Stimulated activated effector memory CD8-positive, alpha-beta T cell treated with anti-CD3 and anti-CD28 coated beads, Interleukin-12 subunit alpha, Interleukin-12 subunit beta, amount 100 ng/mL, for 72 hours (primary cell): ENCODE data around the gene MYO18B.

ENCODE experiments used
- ATAC-seq: fragments of 150-1000 bp; cut with Tn5 transposase; 2 replicates; pipeline ENCODE4 v1.10.0; 2021
- DNase-seq, 2 donors: peaks; one replicate each; pipeline ENCODE4 v3.0.0; 2021 to 2022; ENCODE audit warnings: low spot score in 2 of 2
- H3K27ac Mint-ChIP-seq: one replicate; pipeline ENCODE4 v1.8.0; 2022; ENCODE audit warnings: mild to moderate bottlenecking, mixed read lengths
- H3K36me3 Mint-ChIP-seq: one replicate; pipeline ENCODE4 v1.8.0; 2022; ENCODE audit warnings: mild to moderate bottlenecking, mixed read lengths
- H3K4me1 Mint-ChIP-seq: one replicate; pipeline ENCODE4 v1.8.0; 2022; ENCODE audit warnings: mixed read lengths
- H3K4me3 Mint-ChIP-seq: one replicate; pipeline ENCODE4 v1.8.0; 2022; ENCODE audit warnings: mild to moderate bottlenecking, mixed read lengths
- H3K9me3 Mint-ChIP-seq: one replicate; pipeline ENCODE4 v1.8.0; 2022; ENCODE audit warnings: mixed read lengths

The MYO18B gene

DNA sequence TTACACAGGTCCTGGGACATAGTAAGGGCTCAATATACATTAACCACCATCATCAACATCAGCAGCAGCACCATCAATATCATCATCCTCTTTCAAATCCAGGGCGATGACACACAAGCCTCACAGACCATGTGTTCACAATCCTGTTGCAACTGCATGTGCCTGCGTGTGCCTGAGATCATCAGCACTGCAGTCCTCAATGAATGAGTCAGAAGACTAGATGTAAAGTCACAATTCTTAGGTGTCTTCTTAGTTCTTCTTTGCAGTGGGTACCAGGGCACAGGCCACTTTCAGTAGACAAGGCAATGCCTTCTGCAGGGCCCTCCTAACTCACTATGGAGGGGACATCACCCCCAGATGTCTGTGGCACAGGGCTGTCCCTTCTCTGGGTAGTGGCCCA is 111.1 kb downstream of the MYO18B start:
- DNase-seq, result no peak
- Mint-ChIP-seq H3K9me3 (no peaks in the 10 kb centered on the region), H3K4me1 (no peaks in the 10 kb centered on the region), H3K27ac (no peak overlapping the region), H3K4me3 (no peak overlapping the region), H3K36me3 (no peaks in the 10 kb centered on the region)
- peak; percentile 61 for ATAC-seq

DNA sequence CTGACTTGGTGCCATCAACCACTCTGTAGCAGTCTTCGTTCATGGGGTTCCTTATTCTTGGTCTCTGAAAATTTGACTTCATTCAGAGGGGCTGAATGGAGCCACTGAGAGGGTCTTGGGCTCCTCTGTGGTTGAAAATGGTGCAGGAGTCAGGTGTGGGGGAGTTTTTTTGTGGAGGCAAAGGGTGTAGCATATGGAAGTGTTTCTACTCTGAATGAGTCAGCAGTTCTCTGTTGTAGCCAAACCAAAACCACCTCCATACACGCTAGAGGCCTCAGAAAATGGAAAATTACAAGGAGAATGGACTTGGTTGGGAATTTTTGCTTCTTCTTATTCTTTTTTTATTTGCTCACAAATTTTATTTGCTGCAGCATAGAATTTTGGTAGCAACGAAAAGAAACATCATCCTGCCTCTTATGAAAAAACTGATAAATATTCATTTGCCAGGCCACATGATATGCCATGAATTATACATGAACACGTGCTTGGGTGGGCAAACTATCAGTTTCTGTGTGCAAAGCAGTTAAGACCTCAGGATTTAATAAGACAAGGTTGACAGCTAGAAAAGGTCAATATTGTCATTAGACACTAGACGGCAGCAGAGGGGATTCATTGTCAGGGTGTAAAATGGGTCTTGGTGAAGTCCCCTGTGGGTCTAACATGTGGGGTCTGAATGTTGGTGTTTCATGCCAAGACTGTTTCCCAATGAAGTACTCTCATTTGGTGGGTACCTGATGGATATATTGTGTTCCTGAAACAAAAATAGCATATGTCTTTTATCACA is 111.7 kb downstream of the MYO18B start:
- H3K4me3 Mint-ChIP-seq, result no peak overlapping the region
- H3K4me1 Mint-ChIP-seq, result no peaks in the 10 kb centered on the region
- no peak overlapping the region for H3K27ac Mint-ChIP-seq
- H3K36me3 Mint-ChIP-seq, result no peaks in the 10 kb centered on the region
- DNase-seq (no peak), ATAC-seq (no peak)
- no peaks in the 10 kb centered on the region for H3K9me3 Mint-ChIP-seq

DNA sequence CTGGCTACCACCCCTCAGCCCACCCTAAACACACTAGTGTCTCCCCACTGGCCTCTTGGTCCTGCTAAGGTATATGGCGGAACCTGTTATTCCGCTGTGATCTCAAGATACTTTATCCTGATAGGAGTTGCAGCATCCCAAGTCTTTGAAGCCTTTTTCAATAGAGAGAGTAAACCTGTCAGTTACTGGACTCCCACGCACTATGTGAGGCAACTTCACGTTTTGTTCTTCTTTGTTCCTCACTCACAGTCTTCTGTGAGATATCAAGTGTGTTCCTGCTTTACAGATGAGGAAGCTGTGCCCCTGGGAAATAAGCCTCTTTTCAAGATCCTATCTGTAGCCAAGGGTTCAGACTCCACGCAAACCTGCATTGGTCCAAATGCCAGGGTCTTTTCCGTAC is 127.8 kb downstream of the MYO18B start:
- ATAC-seq (no peak), DNase-seq (no peak)
- Mint-ChIP-seq H3K27ac (no peak overlapping the region), H3K9me3 (no peaks in the 10 kb centered on the region), H3K4me1 (no peaks in the 10 kb centered on the region), H3K36me3 (peaks cover 5% of the 10 kb centered on the region), H3K4me3 (no peak overlapping the region)

DNA sequence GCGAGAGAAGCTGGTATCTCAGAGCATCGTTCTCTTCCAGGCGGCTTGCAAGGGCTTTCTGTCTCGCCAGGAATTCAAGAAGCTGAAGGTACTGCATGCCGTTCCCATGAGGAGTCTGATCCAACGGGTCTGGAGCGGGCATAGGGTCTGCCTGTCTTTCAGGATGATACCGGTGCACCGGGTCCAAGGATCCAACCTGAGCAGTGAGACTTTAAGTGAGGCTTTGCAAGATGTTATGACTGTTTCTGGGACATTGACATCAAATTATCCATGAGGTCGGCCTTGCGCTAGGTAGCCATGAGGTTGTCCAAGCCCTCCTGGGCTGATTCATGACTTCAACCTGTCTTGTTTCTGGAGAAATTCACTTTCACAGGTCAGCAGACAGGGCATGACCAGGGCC is 132.3 kb downstream of the MYO18B start:
- no peak for ATAC-seq
- H3K36me3 Mint-ChIP-seq, result no peaks in the 10 kb centered on the region
- H3K9me3 Mint-ChIP-seq, result no peaks in the 10 kb centered on the region
- no peak overlapping the region for H3K4me3 Mint-ChIP-seq
- DNase-seq, result no peak
- H3K4me1 Mint-ChIP-seq, result no peaks in the 10 kb centered on the region
- H3K27ac Mint-ChIP-seq, result no peak overlapping the region

DNA sequence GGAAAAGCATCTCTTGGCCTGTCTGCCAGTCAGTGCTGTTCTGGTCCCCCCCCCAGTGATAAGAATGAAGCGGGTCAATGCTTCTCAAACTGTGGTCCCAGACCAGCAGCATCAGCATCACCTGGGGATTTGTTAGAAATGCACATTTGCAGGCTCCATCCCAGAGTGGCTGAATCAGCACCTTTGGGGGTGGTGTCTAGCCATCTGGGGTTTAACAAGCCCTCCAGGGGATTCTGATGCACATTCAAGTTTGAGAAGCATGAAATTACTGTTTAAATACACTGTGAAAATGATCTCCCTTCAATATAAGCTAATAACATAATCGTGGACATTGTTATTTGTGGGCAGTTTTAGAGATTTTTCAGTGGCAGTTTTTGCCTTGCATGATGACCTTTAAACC is 133.5 kb downstream of the MYO18B start:
- DNase-seq (no peak), ATAC-seq (no peak)
- Mint-ChIP-seq H3K9me3 (no peaks in the 10 kb centered on the region), H3K36me3 (no peaks in the 10 kb centered on the region), H3K4me1 (no peaks in the 10 kb centered on the region), H3K27ac (no peak overlapping the region), H3K4me3 (no peak overlapping the region)

DNA sequence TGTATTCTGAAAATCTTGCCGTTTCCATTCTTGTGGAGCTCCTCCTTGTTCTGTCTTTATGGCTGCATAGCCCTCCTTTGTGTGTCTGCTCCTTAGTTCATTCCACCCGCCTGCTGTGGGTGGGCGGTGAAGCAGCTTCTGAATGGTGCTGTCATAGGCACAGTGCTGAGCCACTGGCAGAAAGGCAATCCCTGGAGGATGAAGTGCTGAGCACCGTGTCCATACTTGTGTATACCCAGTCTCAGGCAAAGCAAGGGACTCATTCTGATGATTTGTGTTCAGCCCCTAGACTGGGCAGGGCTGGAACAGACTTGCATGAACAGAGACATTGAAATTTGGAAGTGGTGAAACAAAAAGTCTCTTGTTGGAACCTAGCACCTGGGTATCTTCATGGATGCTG is 134.9 kb downstream of the MYO18B start:
- H3K4me1 Mint-ChIP-seq, result no peaks in the 10 kb centered on the region
- no peaks in the 10 kb centered on the region for H3K9me3 Mint-ChIP-seq
- no peak overlapping the region for H3K27ac Mint-ChIP-seq
- no peak overlapping the region for H3K4me3 Mint-ChIP-seq
- H3K36me3 Mint-ChIP-seq, result no peaks in the 10 kb centered on the region
- DNase-seq (no peak), ATAC-seq (no peak)

DNA sequence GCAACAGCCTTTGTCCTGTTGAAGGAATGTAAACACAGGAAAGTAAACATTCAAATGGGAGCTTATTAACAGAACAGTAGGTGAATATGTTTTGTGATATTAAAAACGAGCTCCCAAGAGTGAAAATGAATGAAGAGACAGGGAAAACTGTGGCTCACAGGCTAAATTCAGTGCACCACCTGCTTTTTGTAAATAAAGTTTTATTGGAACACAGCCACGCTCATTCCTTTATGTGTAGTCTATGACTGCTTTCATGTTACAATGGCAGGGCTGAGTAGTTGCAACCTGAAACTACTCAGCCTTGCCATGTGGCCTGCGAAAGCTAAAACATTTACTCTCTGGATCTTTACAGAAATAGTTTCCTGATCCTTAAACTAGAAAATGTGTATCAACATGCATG is 136.9 kb downstream of the MYO18B start:
- no peak overlapping the region for H3K27ac Mint-ChIP-seq
- H3K9me3 Mint-ChIP-seq, result no peaks in the 10 kb centered on the region
- H3K4me3 Mint-ChIP-seq, result no peak overlapping the region
- ATAC-seq (no peak), DNase-seq (no peak)
- H3K36me3 Mint-ChIP-seq, result no peaks in the 10 kb centered on the region
- H3K4me1 Mint-ChIP-seq, result no peaks in the 10 kb centered on the region

DNA sequence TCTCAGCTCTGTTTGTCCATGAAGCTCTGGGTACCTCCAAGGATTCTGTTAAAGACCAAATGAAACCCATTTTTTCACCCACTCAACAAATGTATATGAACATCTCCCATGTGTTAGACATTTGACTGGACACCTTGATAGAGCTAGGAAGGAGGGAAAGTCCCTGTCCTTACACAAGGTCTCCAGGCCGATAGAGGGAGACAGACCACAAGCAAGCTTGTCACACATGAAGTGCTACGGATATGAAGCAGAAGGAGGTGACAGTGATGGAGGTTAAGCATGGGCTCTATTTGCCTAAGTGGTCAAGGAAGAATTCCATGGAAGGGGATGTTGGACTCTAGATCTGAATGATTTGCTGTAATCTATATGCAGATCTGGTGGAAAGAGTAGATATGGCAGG is 138.5 kb downstream of the MYO18B start:
- DNase-seq (no peak), ATAC-seq (no peak)
- Mint-ChIP-seq H3K27ac (no peak overlapping the region), H3K4me3 (no peak overlapping the region), H3K9me3 (no peaks in the 10 kb centered on the region), H3K36me3 (no peaks in the 10 kb centered on the region), H3K4me1 (no peaks in the 10 kb centered on the region)

DNA sequence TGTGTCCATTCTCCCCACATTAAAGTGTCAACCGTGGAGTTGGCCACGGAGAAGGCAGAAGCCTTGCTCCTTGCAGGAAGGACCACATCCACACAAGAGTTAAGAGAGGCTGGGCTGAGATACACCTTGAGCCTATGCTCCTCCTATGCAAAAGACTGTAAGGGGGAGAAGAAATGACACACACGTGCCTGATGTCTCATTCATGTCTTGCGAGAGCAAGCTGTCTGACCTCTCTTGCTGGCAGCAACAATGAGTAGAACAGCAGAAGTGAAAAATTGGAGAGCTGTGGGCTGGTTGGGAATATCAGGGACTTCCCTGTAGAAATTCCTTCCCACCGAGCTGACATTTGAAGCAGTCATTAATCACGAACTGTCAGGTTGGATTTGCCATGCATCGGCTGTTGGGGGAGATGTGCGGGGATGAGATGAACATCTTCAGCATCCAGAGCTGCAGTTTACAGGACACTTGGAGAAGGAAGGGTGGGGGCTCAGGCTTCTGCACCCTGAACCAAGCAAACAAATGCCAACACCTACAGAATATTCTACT is 139.3 kb downstream of the MYO18B start:
- H3K27ac Mint-ChIP-seq, result no peak overlapping the region
- H3K9me3 Mint-ChIP-seq, result no peaks in the 10 kb centered on the region
- ATAC-seq (no peak), DNase-seq (no peak)
- no peak overlapping the region for H3K4me3 Mint-ChIP-seq
- no peaks in the 10 kb centered on the region for H3K36me3 Mint-ChIP-seq
- H3K4me1 Mint-ChIP-seq, result no peaks in the 10 kb centered on the region

DNA sequence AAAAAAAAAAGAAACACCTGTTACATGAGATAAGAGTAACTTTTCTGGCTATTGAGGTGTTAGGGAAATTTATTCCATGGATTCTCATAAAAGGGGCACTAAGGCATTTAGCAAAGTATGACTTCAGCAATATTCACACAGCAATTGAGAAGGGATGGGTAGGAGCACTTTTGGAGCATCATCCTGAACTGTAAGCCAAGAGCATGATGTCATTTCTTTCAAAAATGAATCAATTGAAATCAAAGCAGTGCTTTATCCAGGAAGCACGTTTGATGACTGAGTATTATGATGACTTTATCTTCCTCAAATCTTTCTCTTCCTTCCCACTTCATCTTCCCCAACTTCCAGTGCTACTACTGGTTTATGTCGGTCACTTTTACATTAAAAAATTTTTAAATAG is 140.4 kb downstream of the MYO18B start:
- Mint-ChIP-seq H3K27ac (no peak overlapping the region), H3K9me3 (no peaks in the 10 kb centered on the region), H3K4me1 (no peaks in the 10 kb centered on the region), H3K4me3 (no peak overlapping the region), H3K36me3 (no peaks in the 10 kb centered on the region)
- no peak for DNase-seq
- ATAC-seq, result no peak

DNA sequence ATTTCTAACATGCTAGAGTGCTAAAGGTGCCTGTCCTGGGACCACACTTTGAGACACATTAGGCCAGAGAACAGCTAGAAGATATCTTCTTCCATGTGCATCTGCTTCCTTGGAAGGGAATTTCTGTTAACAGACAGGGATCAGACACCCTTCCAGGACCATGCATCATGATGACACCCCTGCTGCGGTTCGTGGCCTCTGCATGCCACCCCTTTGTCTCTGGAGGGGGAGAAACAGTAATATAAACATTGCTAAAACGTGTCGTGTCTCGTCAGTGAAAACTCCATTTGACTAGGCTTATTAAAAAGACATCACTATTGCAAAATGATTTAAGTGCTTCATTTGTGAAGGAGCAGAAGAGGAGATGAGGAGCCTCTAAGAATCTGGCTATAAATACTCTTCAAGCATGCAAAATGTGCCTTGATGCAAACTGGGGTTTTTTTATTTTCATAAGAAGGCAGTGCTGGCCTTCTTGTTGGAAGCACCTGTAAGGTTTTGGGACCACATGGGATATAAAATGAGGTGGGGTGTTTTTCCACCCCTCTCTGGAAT is 141.6 kb downstream of the MYO18B start:
- Mint-ChIP-seq H3K27ac (no peak overlapping the region), H3K36me3 (no peaks in the 10 kb centered on the region), H3K9me3 (no peaks in the 10 kb centered on the region), H3K4me1 (no peaks in the 10 kb centered on the region), H3K4me3 (no peak overlapping the region)
- ATAC-seq (no peak), DNase-seq (no peak)

DNA sequence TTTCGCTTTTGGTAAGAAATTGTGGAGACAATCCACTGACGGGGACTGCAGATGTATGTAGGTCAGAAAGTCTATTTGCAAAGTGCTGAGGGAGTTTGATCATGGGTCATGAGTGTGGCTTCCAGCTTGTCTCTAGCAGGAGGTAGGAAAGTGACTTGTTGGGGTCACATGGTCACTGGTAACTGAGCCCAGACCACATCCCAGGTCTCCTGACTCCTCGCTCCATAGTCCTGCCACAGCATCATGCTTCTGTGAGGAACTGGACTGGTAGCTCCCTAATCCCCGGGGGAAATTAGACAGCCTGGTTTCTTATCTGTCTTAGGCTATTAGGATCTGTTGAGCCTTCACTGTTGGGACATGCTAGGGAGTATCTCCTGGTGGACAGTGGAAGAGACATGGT is 142.1 kb downstream of the MYO18B start:
- DNase-seq (no peak), ATAC-seq (no peak)
- Mint-ChIP-seq H3K4me3 (no peak overlapping the region), H3K36me3 (no peaks in the 10 kb centered on the region), H3K27ac (no peak overlapping the region), H3K4me1 (no peaks in the 10 kb centered on the region), H3K9me3 (no peaks in the 10 kb centered on the region)

DNA sequence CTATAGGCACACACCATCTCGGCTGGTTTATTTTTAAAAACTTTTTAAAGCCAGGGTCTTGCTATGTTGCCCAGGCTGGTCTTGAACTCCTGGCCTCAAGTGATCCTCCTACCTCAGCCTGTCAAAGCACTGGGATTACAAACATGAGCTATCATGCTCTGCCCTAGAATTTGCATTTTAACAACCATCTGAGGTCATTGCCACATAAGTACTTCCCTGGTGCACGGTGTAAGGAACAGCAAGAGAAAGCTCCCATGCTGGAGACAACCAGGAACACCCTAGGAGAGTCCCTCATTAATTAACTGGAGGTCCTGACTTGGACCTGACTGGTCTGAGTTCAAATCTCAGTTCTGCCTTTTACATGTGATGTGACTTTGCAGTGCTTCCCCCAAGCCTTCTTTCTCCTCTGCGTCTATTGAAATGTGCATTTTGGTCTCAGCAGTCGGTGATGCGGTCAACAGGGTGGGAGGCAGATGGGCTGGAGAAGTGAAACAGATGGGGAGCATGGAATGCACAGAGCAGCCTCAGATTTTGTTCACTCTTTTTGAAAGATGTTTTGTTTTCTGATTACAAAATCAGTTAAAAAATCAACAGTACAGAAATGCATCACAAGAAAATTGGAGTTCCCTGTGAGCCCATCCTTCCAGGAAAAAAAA is 146.5 kb downstream of the MYO18B start:
- no peak for DNase-seq
- no peak for ATAC-seq
- no peaks in the 10 kb centered on the region for H3K9me3 Mint-ChIP-seq
- no peak overlapping the region for H3K4me3 Mint-ChIP-seq
- H3K27ac Mint-ChIP-seq, result no peak overlapping the region
- no peaks in the 10 kb centered on the region for H3K4me1 Mint-ChIP-seq
- H3K36me3 Mint-ChIP-seq, result no peaks in the 10 kb centered on the region

DNA sequence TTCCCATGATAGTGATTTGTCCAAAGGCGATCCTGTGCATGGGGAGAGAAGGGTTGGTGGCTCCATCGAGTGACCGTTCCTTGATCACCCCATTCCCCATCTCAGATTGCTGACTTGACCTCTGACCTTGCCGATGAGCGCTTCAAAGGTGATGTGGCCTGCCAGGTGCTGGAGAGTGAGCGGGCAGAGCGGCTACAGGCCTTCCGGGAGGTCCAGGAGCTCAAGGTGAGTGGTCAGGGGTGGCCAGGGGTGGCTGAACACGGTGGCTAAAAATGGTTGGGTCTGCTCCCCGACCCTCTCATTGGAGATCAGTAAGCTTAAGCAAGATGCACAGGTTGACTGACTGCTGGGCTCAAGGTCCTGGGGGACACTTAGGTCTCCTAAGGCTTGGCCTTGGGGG is 148.7 kb downstream of the MYO18B start:
- no peak overlapping the region for H3K27ac Mint-ChIP-seq
- no peak for DNase-seq
- ATAC-seq, result no peak
- no peaks in the 10 kb centered on the region for H3K9me3 Mint-ChIP-seq
- H3K4me1 Mint-ChIP-seq, result no peaks in the 10 kb centered on the region
- H3K4me3 Mint-ChIP-seq, result no peak overlapping the region
- no peaks in the 10 kb centered on the region for H3K36me3 Mint-ChIP-seq

DNA sequence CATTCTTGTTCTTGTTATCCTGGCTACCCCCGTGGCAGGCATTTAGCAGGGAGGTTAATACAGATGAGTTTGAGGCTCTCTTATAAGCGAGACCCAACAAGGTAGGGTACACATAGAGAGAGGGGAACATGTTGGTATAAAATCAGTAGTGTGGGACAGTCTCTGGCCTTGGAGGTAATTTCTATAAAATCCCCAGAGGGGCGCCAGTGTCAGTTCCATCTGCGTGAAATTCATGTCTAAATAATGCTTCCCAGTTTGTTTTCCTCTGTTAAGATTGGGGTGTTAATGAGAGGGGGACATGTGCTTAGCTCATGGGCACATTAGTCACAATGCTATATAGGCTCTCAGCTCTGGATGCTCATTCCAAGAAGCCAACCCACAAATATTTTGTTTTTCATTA is 150.7 kb downstream of the MYO18B start:
- Mint-ChIP-seq H3K4me1 (no peaks in the 10 kb centered on the region), H3K36me3 (no peaks in the 10 kb centered on the region), H3K27ac (no peak overlapping the region), H3K9me3 (no peaks in the 10 kb centered on the region), H3K4me3 (no peak overlapping the region)
- no peak for ATAC-seq
- DNase-seq, result no peak

DNA sequence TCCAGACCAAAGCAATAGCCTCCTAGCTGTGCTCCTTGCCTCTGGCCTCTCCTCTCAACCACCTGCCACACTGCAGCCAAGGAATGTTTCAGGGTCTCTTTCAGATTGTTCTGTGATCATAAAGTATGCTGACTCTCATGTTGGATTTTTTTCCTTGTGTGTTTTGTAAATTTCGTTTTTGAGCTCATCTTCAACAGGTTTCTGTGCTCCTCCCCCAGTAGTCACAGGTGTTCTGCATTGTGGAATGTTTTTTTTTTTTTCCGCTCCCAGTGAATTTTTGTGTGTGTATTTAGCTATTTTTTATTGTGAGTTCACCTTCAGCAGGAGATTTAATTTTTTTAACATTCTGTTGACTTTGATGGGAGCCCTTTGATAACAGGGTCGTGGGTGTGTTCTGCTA is 153.7 kb downstream of the MYO18B start:
- ATAC-seq (no peak), DNase-seq (no peak)
- Mint-ChIP-seq H3K36me3 (no peaks in the 10 kb centered on the region), H3K27ac (no peak overlapping the region), H3K4me1 (no peaks in the 10 kb centered on the region), H3K4me3 (no peak overlapping the region), H3K9me3 (no peaks in the 10 kb centered on the region)
